A673 (cell line): Measurements from ENCODE around the gene CACNG4. TPM values are rescaled to one million over a fixed set of nuclear protein-coding genes. Genes with fewer than 3 reads are reported as not detected.

ENCODE experiments used
- BruUV-seq: library from RNA; stranded (reverse); fragments of 400-500 nt; replicated peaks from 2 replicates; lab custom pipeline; 2021; lab: Mats Ljungman, UMichigan
- CTCF ChIA-PET: fragments of 300-600 bp; sonication (Branson Sonifier 250); formaldehyde crosslinking; loops from one replicate; lab custom pipeline; 2022; ENCODE audit warnings: antibody characterized with exemption; lab: Charles Lee
- POLR2A ChIA-PET: fragments of 300-600 bp; sonication (Branson Sonifier 250); formaldehyde crosslinking; loops from one replicate; lab custom pipeline; 2022; ENCODE audit warnings: antibody characterized with exemption; ENCODE audit not compliant: low non-redundant PET; lab: Charles Lee
- DNase-seq: peaks from one replicate; pipeline ENCODE4 v3.0.0-alpha.2; 2015; ENCODE audit warnings: low spot score
- H3K27ac ChIP-seq: fragments of 200-600 bp; sonication (generic); 2 replicates; pipeline ENCODE4 v1.5.1; 2016; ENCODE audit warnings: mixed run types, low read depth, mild to moderate bottlenecking, mixed read lengths, antibody characterized with exemption, low read length; ENCODE audit not compliant: poor library complexity, severe bottlenecking
- H3K27me3 ChIP-seq: fragments of 200-600 bp; sonication (generic); replicated peaks from 2 replicates; pipeline ENCODE4 v1.6.1; 2017; ENCODE audit warnings: mixed run types, low read depth, mild to moderate bottlenecking, mixed read lengths, antibody characterized with exemption, low read length; ENCODE audit not compliant: insufficient read depth, poor library complexity
- H3K36me3 ChIP-seq: fragments of 200-600 bp; sonication (generic); 2 replicates; pipeline ENCODE4 v1.6.1; 2016; ENCODE audit warnings: mixed run types, mild to moderate bottlenecking, mixed read lengths, antibody characterized with exemption, low read length; ENCODE audit not compliant: insufficient read depth, poor library complexity, severe bottlenecking
- H3K4me1 ChIP-seq: fragments of 200-600 bp; sonication (generic); 2 replicates; pipeline ENCODE4 v1.6.1; 2017; ENCODE audit warnings: mixed run types, mild to moderate bottlenecking, mixed read lengths, antibody characterized with exemption, low read length; ENCODE audit not compliant: insufficient read depth, poor library complexity, severe bottlenecking
- H3K4me3 ChIP-seq: fragments of 200-600 bp; sonication (generic); 2 replicates; pipeline ENCODE4 v1.5.1; 2016; ENCODE audit warnings: low read depth, mixed run types, mild to moderate bottlenecking, mixed read lengths, low read length; ENCODE audit not compliant: poor library complexity, severe bottlenecking
- H3K9me3 ChIP-seq: fragments of 200-600 bp; sonication (generic); 2 replicates; pipeline ENCODE4 v1.6.1; 2016; ENCODE audit warnings: mixed run types, low read depth, mild to moderate bottlenecking, mixed read lengths, antibody characterized with exemption, low read length; ENCODE audit not compliant: poor library complexity, severe bottlenecking
- CTCF ChIP-seq: fragments of 300-800, 200-600 bp; sonication (generic); conservative IDR thresholded peaks from 2 replicates; pipeline ENCODE4 v1.5.1; 2017; ENCODE audit warnings: low read depth, mild to moderate bottlenecking, antibody characterized with exemption, low read length, moderate library complexity, mixed read lengths
- EZH2 ChIP-seq: fragments of 200-600 bp; sonication (generic); IDR thresholded peaks from 2 replicates; pipeline ENCODE4 v1.6.1; 2017; ENCODE audit warnings: borderline replicate concordance, low read depth, mild to moderate bottlenecking, mixed read lengths, antibody characterized with exemption, low read length; ENCODE audit not compliant: poor library complexity, severe bottlenecking
- intact Hi-C: fragments of 100-400 bp; cut with micrococcal nuclease; formaldehyde crosslinking; loops from one replicate; pipeline ENCODE4 v1.10.0; 2022; ENCODE audit not compliant: unreplicated experiment
- total RNA-seq: library from RNA; stranded (reverse); gene quantifications from 2 replicates; pipeline ENCODE4 v1.2.3, GENCODE V29; 2021

CACNG4 gene
- total RNA-seq, 1 experiment from 2014 or later, result 9.7 TPM

DNA sequence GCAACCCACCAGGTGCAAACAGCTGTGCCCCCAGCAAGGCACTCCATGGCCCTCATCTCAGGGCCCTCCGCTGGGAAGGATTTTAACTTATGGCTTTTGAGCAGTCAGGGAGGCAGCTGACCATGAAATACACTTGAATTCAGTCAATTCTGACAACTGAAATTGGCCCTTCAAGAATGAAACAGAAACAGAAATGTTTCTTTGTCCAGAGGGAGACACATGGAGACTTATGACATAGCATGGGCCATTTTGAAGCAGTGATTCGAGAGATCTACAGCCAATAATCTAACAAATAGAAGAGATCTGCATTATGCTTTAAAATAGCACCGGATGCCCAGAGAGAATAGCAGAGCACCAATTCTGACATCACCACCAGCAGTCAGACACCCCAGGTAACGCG is 87.3 kb downstream of the CACNG4 start:
- intact Hi-C loops, result no loop called here
- Histone ChIP-seq H3K27ac (no peak overlapping the region), H3K4me3 (no peak overlapping the region), H3K36me3 (no peaks in the 10 kb centered on the region), H3K4me1 (no peaks in the 10 kb centered on the region), H3K9me3 (peaks cover 21% of the 10 kb centered on the region), H3K27me3 (no peaks in the 10 kb centered on the region)
- TF ChIP-seq EZH2 (no peak), CTCF (no peak)
- POLR2A ChIA-PET, result no interaction called here
- BruUV-seq, result no TSS peak
- DNase-seq, result no peak
- CTCF ChIA-PET, result no interaction called here

DNA sequence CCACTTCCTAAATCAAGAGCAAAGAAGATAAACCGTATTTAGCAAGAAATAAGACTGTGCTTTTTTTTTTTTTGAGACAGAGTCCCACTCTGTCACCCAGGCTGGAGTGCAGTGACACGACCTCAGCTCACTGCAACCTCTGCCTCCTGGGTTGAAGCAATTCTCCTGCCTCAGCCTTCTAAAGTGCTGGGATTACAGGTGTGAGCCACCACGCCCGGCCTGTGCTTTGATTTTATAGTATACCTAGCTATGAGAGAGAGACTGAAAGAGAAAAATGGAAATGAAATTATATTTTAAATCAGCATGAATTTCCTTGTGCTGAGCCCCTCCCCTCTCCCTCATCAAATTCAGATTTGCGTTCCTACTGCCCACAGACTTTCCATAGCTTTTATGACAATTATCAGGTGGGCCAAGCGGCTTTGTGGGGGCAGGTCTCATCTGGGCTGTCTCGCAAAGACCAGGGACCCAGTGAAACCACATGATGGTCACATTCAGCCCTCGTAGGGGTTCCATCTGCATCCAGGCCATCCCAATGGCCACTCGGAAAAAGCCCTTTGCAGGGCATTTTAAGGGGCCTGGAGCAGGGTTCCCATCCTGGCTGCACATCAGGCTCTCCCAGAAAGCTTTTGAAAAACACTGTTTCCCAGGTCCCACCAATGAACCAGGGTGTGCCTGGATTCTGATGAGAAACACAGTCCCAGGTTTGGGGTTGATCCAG is 88.4 kb downstream of the CACNG4 start:
- CTCF ChIA-PET, result no interaction called here
- Histone ChIP-seq H3K27ac (no peak overlapping the region), H3K27me3 (no peaks in the 10 kb centered on the region), H3K4me1 (no peaks in the 10 kb centered on the region), H3K36me3 (no peaks in the 10 kb centered on the region), H3K4me3 (no peak overlapping the region), H3K9me3 (peaks cover 19% of the 10 kb centered on the region)
- DNase-seq, result no peak
- TF ChIP-seq EZH2 (no peak), CTCF (no peak)
- intact Hi-C loops, result no loop called here
- BruUV-seq, result no TSS peak
- POLR2A ChIA-PET, result no interaction called here

DNA sequence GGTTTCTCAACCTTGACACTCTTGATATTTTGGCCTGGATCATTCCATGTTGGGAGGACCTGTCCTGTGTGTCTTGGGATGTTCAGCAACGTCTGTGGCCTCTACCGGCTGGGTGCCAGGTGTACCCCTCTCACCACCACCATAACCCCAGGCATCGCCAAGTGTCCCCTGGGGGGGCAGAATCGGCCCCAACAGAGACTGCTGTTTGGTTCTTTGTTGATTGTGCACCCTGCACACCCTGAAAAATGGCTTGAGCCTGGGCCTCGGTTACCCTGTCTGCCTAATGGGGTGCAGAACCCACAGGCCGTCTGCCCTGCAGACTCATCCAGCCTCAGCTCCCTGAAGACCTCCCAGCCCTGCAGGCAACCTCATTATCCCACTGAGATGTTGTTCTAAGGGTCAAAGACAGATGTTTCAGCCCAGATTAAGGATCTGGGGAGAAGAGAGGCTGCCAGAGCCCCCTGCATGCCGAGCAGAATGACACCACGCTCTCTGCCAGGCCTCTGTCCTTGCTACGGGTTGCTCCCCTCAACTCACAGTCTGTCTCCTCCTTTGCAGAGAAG is 89.0 kb downstream of the CACNG4 start:
- TF ChIP-seq CTCF, result no peak
- no peak for TF ChIP-seq EZH2
- H3K4me1 ChIP-seq, result no peaks in the 10 kb centered on the region
- no peak for DNase-seq
- H3K27me3 ChIP-seq, result no peaks in the 10 kb centered on the region
- no TSS peak for BruUV-seq
- H3K9me3 ChIP-seq, result peaks cover 12% of the 10 kb centered on the region
- POLR2A ChIA-PET, result no interaction called here
- H3K4me3 ChIP-seq, result no peak overlapping the region
- no peak overlapping the region for H3K27ac ChIP-seq
- no peaks in the 10 kb centered on the region for H3K36me3 ChIP-seq
- intact Hi-C loops, result no loop called here
- CTCF ChIA-PET, result no interaction called here
